ENCODE results near the gene NEAT1. TPM values are rescaled to one million over a fixed set of nuclear protein-coding genes. Genes with fewer than 3 reads are reported as not detected.

NEAT1 gene
- total and polyA plus RNA-seq, 5 experiments from 2014 or later, result 1.3 to 414 (median 2.9) TPM

DNA sequence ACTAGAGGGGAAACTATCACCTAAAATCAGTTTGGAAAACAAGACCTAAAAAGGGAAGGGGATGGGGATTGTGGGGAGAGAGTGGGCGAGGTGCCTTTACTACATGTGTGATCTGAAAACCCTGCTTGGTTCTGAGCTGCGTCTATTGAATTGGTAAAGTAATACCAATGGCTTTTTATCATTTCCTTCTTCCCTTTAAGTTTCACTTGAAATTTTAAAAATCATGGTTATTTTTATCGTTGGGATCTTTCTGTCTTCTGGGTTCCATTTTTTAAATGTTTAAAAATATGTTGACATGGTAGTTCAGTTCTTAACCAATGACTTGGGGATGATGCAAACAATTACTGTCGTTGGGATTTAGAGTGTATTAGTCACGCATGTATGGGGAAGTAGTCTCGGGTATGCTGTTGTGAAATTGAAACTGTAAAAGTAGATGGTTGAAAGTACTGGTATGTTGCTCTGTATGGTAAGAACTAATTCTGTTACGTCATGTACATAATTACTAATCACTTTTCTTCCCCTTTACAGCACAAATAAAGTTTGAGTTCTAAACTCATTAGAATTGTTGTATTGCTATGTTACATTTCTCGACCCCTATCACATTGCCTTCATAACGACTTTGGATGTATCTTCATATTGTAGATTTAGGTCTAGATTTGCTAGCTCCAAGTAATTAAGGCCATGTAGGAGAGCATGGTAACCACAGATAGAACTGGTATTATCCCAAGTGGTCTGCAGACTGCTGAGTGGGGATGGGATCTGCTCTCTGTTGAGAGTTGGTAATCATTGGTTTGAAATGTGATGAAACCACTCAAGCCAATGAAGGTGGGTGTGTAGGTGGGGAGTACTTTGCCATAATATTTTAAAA, 3.6 kb downstream of the NEAT1 start:
- H3K36me3 Mint-ChIP-seq, result peaks cover 4 to 46% (median 21%) of the 10 kb centered on the region in 3 donors
- POLR2A ChIA-PET, result interaction anchor here (1.7 to 20.7 kb wide), 9 partner anchors 10 to 433 kb away, joined by 3 to 2047 read pairs (median 50); partner anchors contain the start of genes FAM89B, FRMD8, MALAT1 and SCYL1
- peak overlapping the region; percentile 88 to 98 (median 96) for H3K4me3 Mint-ChIP-seq
- peaks cover 0 to 4% (median 0%) of the 10 kb centered on the region in 9 donors for H3K9me3 Mint-ChIP-seq
- peaks cover 0 to 4% (median 0%) of the 10 kb centered on the region in 5 donors for H3K27me3 Mint-ChIP-seq
- DNase-seq (peak in 6 of 10 donors; percentile 30 to 83 (median 64)), ATAC-seq (peak; percentile 21 to 41)
- peak overlapping the region; percentile 94 to 100 (median 99) for H3K27ac Mint-ChIP-seq
- H3K4me1 Mint-ChIP-seq, result peaks cover 48 to 88% (median 59%) of the 10 kb centered on the region in 4 donors

DNA sequence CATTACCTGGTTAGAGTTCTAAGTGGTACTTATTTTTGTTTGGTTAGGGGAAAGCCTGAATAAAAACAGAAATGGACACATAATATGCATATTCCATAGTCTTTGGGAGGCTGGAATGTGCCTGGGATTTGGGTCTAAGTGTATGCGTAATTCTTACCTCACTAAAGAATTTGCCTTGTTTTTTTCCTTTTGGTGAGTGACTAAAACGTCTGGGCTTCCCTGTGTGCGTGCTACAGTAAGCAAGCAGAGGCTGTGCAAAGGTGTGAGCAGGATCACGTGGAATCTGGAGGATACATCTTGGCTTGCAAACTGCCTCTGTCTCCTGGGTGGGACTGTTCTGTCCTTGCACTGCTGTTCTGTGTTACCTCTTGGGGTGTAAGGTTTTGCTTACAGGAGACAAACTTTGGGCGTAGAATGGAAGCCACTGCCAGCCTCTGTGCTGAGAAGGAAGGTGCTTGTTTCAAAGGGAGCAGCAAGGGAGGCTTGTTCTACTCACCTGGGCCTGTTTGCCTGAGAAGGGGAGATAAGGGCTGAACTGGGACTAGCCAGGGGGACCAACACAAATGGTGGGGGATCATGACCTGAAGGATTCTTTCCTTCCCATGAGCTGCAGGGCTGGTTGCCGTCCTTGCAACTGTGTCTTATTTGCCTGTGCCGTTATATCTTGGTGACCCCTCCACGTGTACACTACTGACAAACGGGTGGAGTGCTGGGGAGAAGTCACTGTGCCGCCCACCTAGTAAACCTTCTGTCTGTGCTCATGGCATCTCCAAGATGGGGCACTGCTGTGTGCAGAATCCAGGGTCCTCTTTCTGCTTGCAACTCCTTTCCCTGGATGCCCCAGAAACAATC, 4.5 kb downstream of the NEAT1 start:
- Mint-ChIP-seq H3K27ac (peak overlapping the region; percentile 94 to 100 (median 99)), H3K4me1 (peaks cover 56 to 95% (median 63%) of the 10 kb centered on the region in 4 donors), H3K4me3 (peak overlapping the region; percentile 88 to 98 (median 96)), H3K9me3 (peaks cover 0 to 4% (median 0%) of the 10 kb centered on the region in 9 donors), H3K27me3 (peaks cover 0 to 4% (median 0%) of the 10 kb centered on the region in 5 donors), H3K36me3 (peaks cover 4 to 46% (median 21%) of the 10 kb centered on the region in 3 donors)
- peak in 5 of 10 donors; percentile 29 to 42 (median 36) for DNase-seq
- POLR2A ChIA-PET, result interaction anchor here (1.8 to 20.7 kb wide), 7 partner anchors 8 to 72 kb away, joined by 3 to 2047 read pairs (median 162); partner anchors contain the start of genes FRMD8, MALAT1, NEAT1 and SLC25A45
- no peak for ATAC-seq

DNA sequence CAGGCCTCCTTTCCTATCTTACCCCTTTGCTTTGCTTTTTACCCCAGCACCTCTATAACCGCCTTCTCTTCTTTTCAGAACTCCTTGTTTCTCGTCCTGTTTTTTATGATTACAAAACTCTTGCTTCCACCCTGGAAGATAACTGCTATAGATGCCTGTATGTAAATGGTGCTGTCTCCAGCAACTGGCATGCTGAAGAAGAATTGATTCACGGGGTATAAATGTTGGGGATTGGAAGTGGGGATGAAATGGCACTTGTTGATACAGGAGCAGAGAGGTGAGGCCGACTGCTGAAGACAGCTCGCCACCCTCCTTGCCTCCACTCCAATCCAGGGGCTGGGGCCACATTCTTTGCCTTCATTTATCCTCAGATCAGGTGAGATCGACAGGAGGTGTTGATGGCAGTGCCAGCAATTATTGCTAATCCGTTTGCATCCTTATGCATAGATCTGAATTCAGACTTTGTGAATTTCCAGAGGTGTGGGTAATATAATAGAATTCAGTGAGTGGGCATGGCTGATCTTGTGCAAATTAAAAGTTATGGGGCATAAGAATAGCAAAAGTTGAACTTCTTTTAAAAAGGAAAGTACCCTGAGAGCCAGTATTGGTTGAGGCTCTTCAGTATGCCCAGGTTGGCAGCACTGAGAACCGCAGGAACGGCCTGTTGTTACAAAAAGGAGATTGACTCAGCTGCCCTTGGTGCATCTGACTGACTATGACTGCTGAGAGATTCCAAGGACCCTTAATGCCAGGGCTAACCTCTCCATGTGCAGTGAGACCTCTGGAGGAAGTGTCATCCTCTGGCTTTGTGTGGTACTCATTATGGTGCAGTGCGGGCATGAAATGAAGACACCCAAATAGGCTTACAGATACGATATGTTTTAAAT, 5.3 kb downstream of the NEAT1 start:
- Mint-ChIP-seq H3K27me3 (peaks cover 0 to under 1% (median 0%) of the 10 kb centered on the region in 5 donors), H3K4me1 (peaks cover 54 to 97% (median 67%) of the 10 kb centered on the region in 4 donors), H3K4me3 (peak overlapping the region; percentile 88 to 98 (median 96)), H3K27ac (peak overlapping the region; percentile 94 to 100 (median 99)), H3K36me3 (peaks cover under 1 to 41% (median 18%) of the 10 kb centered on the region in 3 donors), H3K9me3 (peaks cover 0 to under 1% (median 0%) of the 10 kb centered on the region in 9 donors)
- ATAC-seq (peak in 1 of 2 donors; percentile 1), DNase-seq (peak in 3 of 10 donors; percentile 30 to 36 (median 36))
- POLR2A ChIA-PET, result interaction anchor here (4.0 to 20.7 kb wide), 3 partner anchors 9 to 71 kb away, joined by 50 to 2047 read pairs (median 162); partner anchors contain the start of genes MALAT1 and NEAT1

GRCh38 chr11:65428578-65429067, 6.0 kb downstream of the NEAT1 start:
- Mint-ChIP-seq H3K4me3 (peak overlapping the region; percentile 88 to 98 (median 96)), H3K4me1 (peaks cover 55 to 96% (median 72%) of the 10 kb centered on the region in 4 donors), H3K36me3 (peaks cover 0 to 38% (median 16%) of the 10 kb centered on the region in 3 donors), H3K27ac (peak overlapping the region; percentile 94 to 100 (median 99)), H3K9me3 (no peaks in the 10 kb centered on the region), H3K27me3 (no peaks in the 10 kb centered on the region)
- POLR2A ChIA-PET, result interaction anchor here (4.0 to 20.7 kb wide), 2 partner anchors 10 to 71 kb away, joined by 162 to 2047 read pairs; partner anchors contain the start of genes MALAT1 and NEAT1
- ATAC-seq (no peak), DNase-seq (peak in 1 of 10 donors; percentile 6)

- DNase-seq (peak in 1 of 10 donors; percentile 17), ATAC-seq (no peak)
- Mint-ChIP-seq H3K4me3 (peak overlapping the region; percentile 87 to 98 (median 95)), H3K27ac (peak overlapping the region; percentile 94 to 100 (median 99)), H3K9me3 (no peaks in the 10 kb centered on the region), H3K36me3 (peaks cover 0 to 34% (median 14%) of the 10 kb centered on the region in 3 donors), H3K27me3 (no peaks in the 10 kb centered on the region), H3K4me1 (peaks cover 55 to 92% (median 76%) of the 10 kb centered on the region in 4 donors)
- POLR2A ChIA-PET, result interaction anchor here (1.7 to 20.7 kb wide), 3 partner anchors 11 to 70 kb away, joined by 9 to 2047 read pairs (median 162); partner anchors contain the start of genes MALAT1 and NEAT1
These were observed 6.6 kb downstream of the NEAT1 start for GRCh38 chr11:65429068-65429681.

GRCh38 chr11:65429724-65430405, 7.3 kb downstream of the NEAT1 start:
- Mint-ChIP-seq H3K27ac (peak overlapping the region; percentile 94 to 100 (median 99)), H3K9me3 (no peaks in the 10 kb centered on the region), H3K4me1 (peaks cover 50 to 88% (median 82%) of the 10 kb centered on the region in 4 donors), H3K27me3 (no peaks in the 10 kb centered on the region), H3K4me3 (peak overlapping the region; percentile 87 to 98 (median 95)), H3K36me3 (peaks cover 0 to 34% (median 14%) of the 10 kb centered on the region in 3 donors)
- ATAC-seq (peak in 1 of 2 donors; percentile 3), DNase-seq (peak in 7 of 10 donors; percentile 31 to 81 (median 46))
- POLR2A ChIA-PET, result interaction anchor here (0.7 to 20.7 kb wide), 9 partner anchors 11 to 143 kb away, joined by 3 to 2047 read pairs (median 4); partner anchors contain the start of genes FAM89B, MALAT1, NEAT1 and SCYL1

- POLR2A ChIA-PET, result interaction anchor here (0.7 to 20.7 kb wide), 10 partner anchors 12 to 1113 kb away, joined by 3 to 2047 read pairs (median 4); partner anchors contain the start of genes FAM89B, MALAT1, NEAT1 and SCYL1
- Mint-ChIP-seq H3K4me3 (peak overlapping the region; percentile 87 to 98 (median 95)), H3K4me1 (peaks cover 45 to 93% (median 86%) of the 10 kb centered on the region in 4 donors), H3K27me3 (no peaks in the 10 kb centered on the region), H3K9me3 (no peaks in the 10 kb centered on the region), H3K36me3 (peaks cover 0 to 35% (median 14%) of the 10 kb centered on the region in 3 donors), H3K27ac (peak overlapping the region; percentile 94 to 100 (median 99))
- peak in 3 of 10 donors; percentile 37 to 60 (median 43) for DNase-seq
- ATAC-seq, result peak; percentile 13 to 15
These were observed 8.0 kb downstream of the NEAT1 start for GRCh38 chr11:65430406-65431217.

- ATAC-seq (peak; percentile 19 to 54), DNase-seq (peak in 6 of 10 donors; percentile 35 to 79 (median 74))
- no peaks in the 10 kb centered on the region for H3K9me3 Mint-ChIP-seq
- peak overlapping the region; percentile 79 to 100 (median 92) for H3K27ac Mint-ChIP-seq
- H3K4me3 Mint-ChIP-seq, result peak overlapping the region; percentile 31 to 97 (median 56)
- peaks cover 0 to 36% (median 7%) of the 10 kb centered on the region in 3 donors for H3K36me3 Mint-ChIP-seq
- no peaks in the 10 kb centered on the region for H3K27me3 Mint-ChIP-seq
- peaks cover 43 to 96% (median 85%) of the 10 kb centered on the region in 4 donors for H3K4me1 Mint-ChIP-seq
- POLR2A ChIA-PET, result interaction anchor here (0.6 to 1.5 kb wide), 7 partner anchors 12 to 67 kb away, joined by 3 to 113 read pairs (median 5); partner anchors contain the start of genes MALAT1 and NEAT1
These were observed 9.0 kb downstream of the NEAT1 start for GRCh38 chr11:65431451-65432099.
